Spleen (tissue), 11 donors: ENCODE data around the gene ANKRD2. TPM values are rescaled to one million over a fixed set of nuclear protein-coding genes. Genes with fewer than 3 reads are reported as not detected.

Experiments
- DNase-seq: peaks from one replicate; pipeline ENCODE4 v3.0.0-alpha.2; 2020
- H3K27ac ChIP-seq, 8 donors: fragments of 200-600 bp; sonication (generic) in 7 of 8; 1 replicate in 4 of 8; 2 replicates in 4 of 8; pipeline versions ENCODE4 v1.5.0 to v1.8.0; 2016 to 2021; ENCODE audit warnings: inconsistent platforms in 4 of 8, mild to moderate bottlenecking in 4 of 8, moderate library complexity in 1 of 8
- H3K27me3 ChIP-seq, 7 donors: fragments of 200-600 bp; sonication (generic) in 6 of 7; replicated peaks in 1 of 7; 1 replicate in 4 of 7; 2 replicates in 3 of 7; pipeline versions ENCODE4 v1.5.0 to v1.8.0; 2016 to 2021; ENCODE audit warnings: inconsistent platforms in 3 of 7, mild to moderate bottlenecking in 1 of 7
- H3K36me3 ChIP-seq, 6 donors: fragments of 200-600 bp; sonication (generic) in 5 of 6; 1 replicate in 4 of 6; 2 replicates in 2 of 6; pipeline versions ENCODE4 v1.5.0 to v1.8.0; 2016 to 2021; ENCODE audit warnings: inconsistent platforms in 2 of 6
- H3K4me1 ChIP-seq, 6 donors: fragments of 200-600 bp; sonication (generic) in 5 of 6; 1 replicate in 3 of 6; 2 replicates in 3 of 6; pipeline versions ENCODE4 v1.5.0 to v1.8.0; 2016 to 2021; ENCODE audit warnings: inconsistent platforms in 3 of 6
- H3K4me3 ChIP-seq, 8 donors: fragments of 200-600 bp; sonication (generic) in 7 of 8; 1 replicate in 4 of 8; 2 replicates in 4 of 8; pipeline versions ENCODE4 v1.5.0 to v1.8.0; 2016 to 2021; ENCODE audit warnings: inconsistent platforms in 4 of 8, mild to moderate bottlenecking in 4 of 8, moderate library complexity in 2 of 8
- H3K9me3 ChIP-seq, 8 donors: fragments of 200-600 bp; sonication (generic) in 7 of 8; 1 replicate in 4 of 8; 2 replicates in 4 of 8; pipeline versions ENCODE4 v1.5.0 to v1.8.0; 2016 to 2021; ENCODE audit warnings: inconsistent platforms in 4 of 8
- CTCF ChIP-seq, 11 experiments: fragments of 200-600 bp in 7 of 11; fragments of 450-650 bp in 4 of 11; sonication (generic) in 4 of 11; IDR thresholded peaks in 8 of 11; conservative IDR thresholded peaks in 3 of 11; 1 replicate in 7 of 11; 2 replicates in 4 of 11; pipeline versions ENCODE4 v1.4.0 to v1.8.0; 2016 to 2021; ENCODE audit warnings: antibody characterized with exemption in 11 of 11, inconsistent platforms in 4 of 11, mild to moderate bottlenecking in 1 of 11
- POLR2A ChIP-seq, 3 donors: fragments of 450-650 bp; IDR thresholded peaks; one replicate each; pipeline ENCODE4 v1.5.1; 2017; ENCODE audit warnings: antibody characterized with exemption in 3 of 3, mild to moderate bottlenecking in 1 of 3
- POLR2AphosphoS5 ChIP-seq, 3 donors: sonication (generic); formaldehyde crosslinking; IDR thresholded peaks; one replicate each; pipeline ENCODE4 v1.5.1; 2017; ENCODE audit warnings: antibody characterized with exemption in 3 of 3
- WGBS, 5 donors: extraction: QIAGEN DNeasy Blood & Tissue Kit in 3 of 5; methylation state at CpG; one replicate each; pipeline versions ENCODE4 v1.1.5 to v1.1.7; 2013 to 2018; 5-methylcytosine and 5-hydroxymethylcytosine counted together
- intact Hi-C: fragments of 100-400 bp; cut with DNase I; formaldehyde crosslinking; loops from one replicate; pipeline ENCODE4 v1.15.0; 2023; ENCODE audit warnings: low total_unique reads
- polyA plus RNA-seq, 3 donors: library from polyadenylated mRNA; stranded (reverse); fragments of 200-250 nt; gene quantifications; one replicate each; pipeline ENCODE4 v1.2.1, GENCODE V29; 2013
- total RNA-seq, 7 donors: library from RNA; depleted of rRNA in 3 of 7; stranded (reverse); fragments of >200 nt in 3 of 7; fragmentation: NEBNext Ultra II Directional in 4 of 7; extraction: Animal tissue kit (Norgen Biotek cat#: 25700) in 4 of 7; gene quantifications; one replicate each; pipeline versions ENCODE4 v1.1.0 to v1.2.1, GENCODE V29; 2016 to 2021
- donor health status: healthy with polysubstance abuse.
- donor health status: DM: no; HTN: no; CAD: no; lungs with moderate emphysema.
- donor health status: DM: no; HTN: no; CAD: no.
- donor health status: Bipolar disorder and iron deficiency.
- donor health status: healthy.
- donor health status: DM: no; HTN: no; CAD: no.
- donor health status: DM: yes; HTN: yes; CAD: no.

The ANKRD2 gene
- total and polyA plus RNA-seq, 10 donors = 0.10 to 0.52 (median 0.18) TPM; not detected in 7

GRCh38 chr10:97577701-97578100, 5.1 kb downstream of the ANKRD2 start:
- peaks cover 0 to 17% (median 0%) of the 10 kb centered on the region in 7 donors for H3K27me3 ChIP-seq
- 76 to 85% (median 81%) methylated on average over 7 to 9 of the region's 9 CpGs for WGBS, 5 donors
- no peak overlapping the region for H3K27ac ChIP-seq
- no peaks in the 10 kb centered on the region for H3K36me3 ChIP-seq
- intact Hi-C loops = no loop called here
- H3K4me3 ChIP-seq = no peak overlapping the region
- TF ChIP-seq CTCF (IDR thresholded peaks at IDR 0.05 in 8 of 11, conservative IDR thresholded peaks at IDR 0.05 in 3 of 11) = no peak
- TF ChIP-seq POLR2A (IDR thresholded peaks at IDR 0.05) = no peak
- no peak for TF ChIP-seq POLR2AphosphoS5 (IDR thresholded peaks at IDR 0.05)
- H3K9me3 ChIP-seq = no peaks in the 10 kb centered on the region
- peak; percentile 42 for DNase-seq
- peaks cover 0 to 1% (median under 1%) of the 10 kb centered on the region in 6 donors for H3K4me1 ChIP-seq

- peaks cover 0 to 17% (median 0%) of the 10 kb centered on the region in 7 donors for H3K27me3 ChIP-seq
- no peaks in the 10 kb centered on the region for H3K4me1 ChIP-seq
- peak; percentile 39 for DNase-seq
- WGBS, 5 donors = 74 to 87% (median 75%) methylated on average over 36 to 40 of the region's 40 CpGs
- H3K36me3 ChIP-seq = no peaks in the 10 kb centered on the region
- H3K4me3 ChIP-seq = no peak overlapping the region
- H3K27ac ChIP-seq = no peak overlapping the region
- intact Hi-C loops = no loop called here
- TF ChIP-seq POLR2A (IDR thresholded peaks at IDR 0.05) (no peak), CTCF (IDR thresholded peaks at IDR 0.05 in 8 of 11, conservative IDR thresholded peaks at IDR 0.05 in 3 of 11) (no peak), POLR2AphosphoS5 (IDR thresholded peaks at IDR 0.05) (no peak)
- H3K9me3 ChIP-seq = no peaks in the 10 kb centered on the region
These were observed 5.7 kb downstream of the ANKRD2 start for GRCh38 chr10:97578171-97578844.

- no peak overlapping the region for H3K27ac ChIP-seq
- peaks cover 0 to 17% (median 0%) of the 10 kb centered on the region in 7 donors for H3K27me3 ChIP-seq
- DNase-seq = peak; percentile 53
- intact Hi-C loops = no loop called here
- WGBS, 5 donors = 80 to 92% (median 86%) methylated on average over 9 of the region's 9 CpGs
- no peaks in the 10 kb centered on the region for H3K36me3 ChIP-seq
- H3K9me3 ChIP-seq = no peaks in the 10 kb centered on the region
- H3K4me1 ChIP-seq = no peaks in the 10 kb centered on the region
- H3K4me3 ChIP-seq = no peak overlapping the region
- TF ChIP-seq POLR2A (IDR thresholded peaks at IDR 0.05) (no peak), CTCF (IDR thresholded peaks at IDR 0.05 in 8 of 11, conservative IDR thresholded peaks at IDR 0.05 in 3 of 11) (no peak)
These were observed 8.1 kb downstream of the ANKRD2 start for GRCh38 chr10:97580421-97581367.

GRCh38 chr10:97582169-97582568, 9.6 kb downstream of the ANKRD2 start:
- DNase-seq = peak; percentile 62
- 87 to 95% (median 94%) methylated on average over 8 of the region's 8 CpGs for WGBS, 5 donors

More at GRCh38 chr10:97582169-97582568, 9.6 kb downstream of the ANKRD2 start:
- Histone ChIP-seq H3K36me3 (no peaks in the 10 kb centered on the region), H3K27me3 (peaks cover 0 to 17% (median 0%) of the 10 kb centered on the region in 7 donors), H3K9me3 (no peaks in the 10 kb centered on the region), H3K27ac (no peak overlapping the region), H3K4me1 (no peaks in the 10 kb centered on the region), H3K4me3 (no peak overlapping the region)
- no peak for TF ChIP-seq CTCF (IDR thresholded peaks at IDR 0.05 in 8 of 11, conservative IDR thresholded peaks at IDR 0.05 in 3 of 11)
- TF ChIP-seq POLR2AphosphoS5 (IDR thresholded peaks at IDR 0.05) = no peak
- TF ChIP-seq POLR2A (IDR thresholded peaks at IDR 0.05) = no peak
- intact Hi-C loops = no loop called here
